Neural cell (in vitro differentiated cells): ENCODE measurements around the gene ARHGAP29.
"Not testable (repeated sequence)": the region's sequence is repeated elsewhere in the genome, so short reads cannot be mapped to it uniquely, and the experiment has no call there.

Experiments used
- POLR2AphosphoS5 ChIP-seq: IDR thresholded peaks from 2 replicates; pipeline ENCODE4 v1.6.1; 2012
- RAD21 ChIP-seq: fragments of 450-650 bp; conservative IDR thresholded peaks from 2 replicates; pipeline ENCODE4 v1.6.1; 2014; ENCODE audit warnings: antibody characterized with exemption, mild to moderate bottlenecking, moderate library complexity
- TF ChIP-seq, protein P1 (sequence below): fragments of 450-650 bp; IDR thresholded peaks from 2 replicates; pipeline ENCODE4 v1.5.1; 2014; ENCODE audit warnings: antibody characterized with exemption, mild to moderate bottlenecking, moderate library complexity; ENCODE audit not compliant: poor library complexity, severe bottlenecking
- TF ChIP-seq, protein P2 (sequence below): IDR thresholded peaks from 2 replicates; pipeline ENCODE4 v1.6.1; 2012; ENCODE audit warnings: borderline replicate concordance

DNA sequence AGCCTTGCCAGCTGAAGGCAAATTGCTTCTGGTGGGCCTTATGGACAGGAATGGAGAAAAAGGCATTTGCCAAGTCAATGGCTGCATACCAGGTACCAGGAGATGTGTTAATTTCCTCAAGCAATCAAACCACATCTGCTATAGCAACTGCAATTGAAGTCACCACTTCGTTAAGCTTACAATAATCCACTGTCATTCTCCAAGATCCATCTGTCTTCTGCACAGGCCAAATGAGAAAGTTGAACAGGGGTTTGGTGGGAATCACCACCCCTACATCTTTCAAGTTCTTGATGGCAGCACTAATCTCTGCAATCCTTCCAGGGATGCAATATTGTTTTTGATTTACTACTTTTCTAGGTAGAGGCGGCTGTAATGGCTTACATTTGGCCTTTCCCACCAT lies 72.5 kb downstream of the ARHGAP29 start:
- TF ChIP-seq, protein P1, sequence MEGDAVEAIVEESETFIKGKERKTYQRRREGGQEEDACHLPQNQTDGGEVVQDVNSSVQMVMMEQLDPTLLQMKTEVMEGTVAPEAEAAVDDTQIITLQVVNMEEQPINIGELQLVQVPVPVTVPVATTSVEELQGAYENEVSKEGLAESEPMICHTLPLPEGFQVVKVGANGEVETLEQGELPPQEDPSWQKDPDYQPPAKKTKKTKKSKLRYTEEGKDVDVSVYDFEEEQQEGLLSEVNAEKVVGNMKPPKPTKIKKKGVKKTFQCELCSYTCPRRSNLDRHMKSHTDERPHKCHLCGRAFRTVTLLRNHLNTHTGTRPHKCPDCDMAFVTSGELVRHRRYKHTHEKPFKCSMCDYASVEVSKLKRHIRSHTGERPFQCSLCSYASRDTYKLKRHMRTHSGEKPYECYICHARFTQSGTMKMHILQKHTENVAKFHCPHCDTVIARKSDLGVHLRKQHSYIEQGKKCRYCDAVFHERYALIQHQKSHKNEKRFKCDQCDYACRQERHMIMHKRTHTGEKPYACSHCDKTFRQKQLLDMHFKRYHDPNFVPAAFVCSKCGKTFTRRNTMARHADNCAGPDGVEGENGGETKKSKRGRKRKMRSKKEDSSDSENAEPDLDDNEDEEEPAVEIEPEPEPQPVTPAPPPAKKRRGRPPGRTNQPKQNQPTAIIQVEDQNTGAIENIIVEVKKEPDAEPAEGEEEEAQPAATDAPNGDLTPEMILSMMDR, result not testable (repeated sequence)
- TF ChIP-seq RAD21, POLR2AphosphoS5: not testable (repeated sequence)
- TF ChIP-seq, protein P2, sequence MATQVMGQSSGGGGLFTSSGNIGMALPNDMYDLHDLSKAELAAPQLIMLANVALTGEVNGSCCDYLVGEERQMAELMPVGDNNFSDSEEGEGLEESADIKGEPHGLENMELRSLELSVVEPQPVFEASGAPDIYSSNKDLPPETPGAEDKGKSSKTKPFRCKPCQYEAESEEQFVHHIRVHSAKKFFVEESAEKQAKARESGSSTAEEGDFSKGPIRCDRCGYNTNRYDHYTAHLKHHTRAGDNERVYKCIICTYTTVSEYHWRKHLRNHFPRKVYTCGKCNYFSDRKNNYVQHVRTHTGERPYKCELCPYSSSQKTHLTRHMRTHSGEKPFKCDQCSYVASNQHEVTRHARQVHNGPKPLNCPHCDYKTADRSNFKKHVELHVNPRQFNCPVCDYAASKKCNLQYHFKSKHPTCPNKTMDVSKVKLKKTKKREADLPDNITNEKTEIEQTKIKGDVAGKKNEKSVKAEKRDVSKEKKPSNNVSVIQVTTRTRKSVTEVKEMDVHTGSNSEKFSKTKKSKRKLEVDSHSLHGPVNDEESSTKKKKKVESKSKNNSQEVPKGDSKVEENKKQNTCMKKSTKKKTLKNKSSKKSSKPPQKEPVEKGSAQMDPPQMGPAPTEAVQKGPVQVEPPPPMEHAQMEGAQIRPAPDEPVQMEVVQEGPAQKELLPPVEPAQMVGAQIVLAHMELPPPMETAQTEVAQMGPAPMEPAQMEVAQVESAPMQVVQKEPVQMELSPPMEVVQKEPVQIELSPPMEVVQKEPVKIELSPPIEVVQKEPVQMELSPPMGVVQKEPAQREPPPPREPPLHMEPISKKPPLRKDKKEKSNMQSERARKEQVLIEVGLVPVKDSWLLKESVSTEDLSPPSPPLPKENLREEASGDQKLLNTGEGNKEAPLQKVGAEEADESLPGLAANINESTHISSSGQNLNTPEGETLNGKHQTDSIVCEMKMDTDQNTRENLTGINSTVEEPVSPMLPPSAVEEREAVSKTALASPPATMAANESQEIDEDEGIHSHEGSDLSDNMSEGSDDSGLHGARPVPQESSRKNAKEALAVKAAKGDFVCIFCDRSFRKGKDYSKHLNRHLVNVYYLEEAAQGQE, result not testable (repeated sequence)
